Subcutaneous adipose tissue (tissue), 4 donors: ENCODE results near the gene PDZD7. TPM values are rescaled to one million over a fixed set of nuclear protein-coding genes. Genes with fewer than 3 reads are reported as not detected.

Experiments
- small RNA-seq: library from RNA; depleted of rRNA; stranded (forward); fragments of <200 nt; gene quantifications from one replicate; pipeline ENCODE3, GENCODE V24; 2016
- total RNA-seq, 4 donors: library from RNA; depleted of rRNA; stranded (reverse); fragments of >200 nt; gene quantifications; one replicate each; pipeline ENCODE4 v1.1.0, GENCODE V29; 2016
- TF ChIP-seq, protein P1 (sequence below): fragments of 450-650 bp; IDR thresholded peaks from one replicate; pipeline ENCODE4 v1.5.1; 2016; ENCODE audit warnings: low read depth, mild to moderate bottlenecking, control low read depth, antibody characterized with exemption, moderate library complexity

The PDZD7 gene
- total RNA-seq, 4 donors from 2014 or later, result 0.22 to 1.7 (median 0.92) TPM

DNA sequence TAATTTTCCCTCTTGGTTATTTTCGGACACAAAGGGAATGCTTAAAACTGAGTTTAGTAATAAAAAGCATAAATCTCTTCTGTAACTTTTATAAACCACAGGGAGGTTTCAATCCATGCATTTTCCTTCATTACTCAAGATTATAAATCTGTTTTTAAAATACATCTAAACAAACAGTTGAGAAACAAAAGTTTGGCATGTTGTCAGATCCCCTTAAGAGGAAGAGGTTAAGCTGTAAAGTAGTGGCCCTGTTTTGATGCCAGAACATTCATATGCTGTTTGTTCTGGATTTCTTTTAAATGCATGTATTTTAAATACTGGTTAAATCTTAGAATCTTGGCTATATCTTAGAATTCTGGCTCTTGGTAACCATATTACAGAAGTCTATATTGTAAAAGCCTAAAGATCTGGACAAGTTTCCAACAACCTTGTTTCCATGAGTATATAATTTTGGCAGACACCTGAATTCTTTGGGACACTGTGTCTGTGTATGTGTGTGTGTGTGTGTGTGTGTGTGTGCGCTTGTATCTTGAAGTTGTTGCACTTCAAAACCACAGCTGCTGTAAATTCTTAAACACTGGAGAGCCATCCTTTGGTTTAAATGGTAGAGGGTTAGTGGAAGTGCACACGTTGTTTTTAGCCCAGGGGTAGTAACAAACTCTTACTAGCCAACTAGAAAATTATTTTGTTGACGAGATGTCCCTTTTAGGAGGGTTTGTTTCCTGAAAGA, 68.4 kb downstream of the PDZD7 start:
- TF ChIP-seq, protein P1, sequence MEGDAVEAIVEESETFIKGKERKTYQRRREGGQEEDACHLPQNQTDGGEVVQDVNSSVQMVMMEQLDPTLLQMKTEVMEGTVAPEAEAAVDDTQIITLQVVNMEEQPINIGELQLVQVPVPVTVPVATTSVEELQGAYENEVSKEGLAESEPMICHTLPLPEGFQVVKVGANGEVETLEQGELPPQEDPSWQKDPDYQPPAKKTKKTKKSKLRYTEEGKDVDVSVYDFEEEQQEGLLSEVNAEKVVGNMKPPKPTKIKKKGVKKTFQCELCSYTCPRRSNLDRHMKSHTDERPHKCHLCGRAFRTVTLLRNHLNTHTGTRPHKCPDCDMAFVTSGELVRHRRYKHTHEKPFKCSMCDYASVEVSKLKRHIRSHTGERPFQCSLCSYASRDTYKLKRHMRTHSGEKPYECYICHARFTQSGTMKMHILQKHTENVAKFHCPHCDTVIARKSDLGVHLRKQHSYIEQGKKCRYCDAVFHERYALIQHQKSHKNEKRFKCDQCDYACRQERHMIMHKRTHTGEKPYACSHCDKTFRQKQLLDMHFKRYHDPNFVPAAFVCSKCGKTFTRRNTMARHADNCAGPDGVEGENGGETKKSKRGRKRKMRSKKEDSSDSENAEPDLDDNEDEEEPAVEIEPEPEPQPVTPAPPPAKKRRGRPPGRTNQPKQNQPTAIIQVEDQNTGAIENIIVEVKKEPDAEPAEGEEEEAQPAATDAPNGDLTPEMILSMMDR, result no peak

DNA sequence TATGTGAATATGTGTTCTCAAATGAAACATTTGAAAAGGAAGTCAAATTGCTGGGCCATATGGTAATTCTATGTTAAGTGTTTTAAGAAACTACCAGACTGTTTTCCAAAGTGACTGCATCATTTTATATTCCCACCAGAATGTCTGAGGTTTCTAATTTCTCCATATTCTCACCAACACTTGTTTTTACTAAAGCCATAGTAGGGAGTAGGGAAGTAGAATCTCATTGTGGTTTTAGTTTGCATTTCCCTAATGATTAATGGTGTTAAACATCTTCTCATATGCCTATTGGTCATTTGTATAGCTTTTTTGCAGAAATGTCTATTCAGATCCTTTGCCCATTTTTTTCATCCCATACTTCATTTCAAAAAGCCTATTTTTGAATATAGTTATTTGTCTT, 70.7 kb downstream of the PDZD7 start:
- TF ChIP-seq, protein P1, result no peak

Small RNA genes lying within 50 kb of the gene (small RNA-seq; reads per million reads assigned to genes)
- gene MIR608, result not detected

Other genes with a start within 250 kb of the PDZD7 start
- gene SLF2, start 118.2 kb downstream of the PDZD7 start, total RNA-seq, result 10 to 100 TPM; 24.9 to 32.6 (median 28.5) TPM
- 1 to 10 TPM in 1 of 4 donors, under 1 TPM in 2, not detected in 1; under 0.01 to 5.7 (median 0.51) TPM for gene SEMA4G, start 61.6 kb downstream of the PDZD7 start, total RNA-seq
- 10 to 100 TPM; 57.3 to 86.7 (median 65.3) TPM for gene MRPL43, start 43.6 kb downstream of the PDZD7 start, total RNA-seq
- gene TWNK, start 43.6 kb downstream of the PDZD7 start, total RNA-seq, result 1 to 10 TPM; 2.4 to 6.2 (median 3.3) TPM
- gene LZTS2, start 31.3 kb downstream of the PDZD7 start, total RNA-seq, result 100 to 1,000 TPM in 1 of 4 donors, 10 to 100 TPM in 3; 27.4 to 130 (median 45.2) TPM
- gene SFXN3, start 105 bp upstream of the PDZD7 start, total RNA-seq, result 100 to 1,000 TPM in 2 of 4 donors, 10 to 100 TPM in 2; 26.9 to 131 (median 101) TPM
- 1 to 10 TPM in 3 of 4 donors, under 1 TPM in 1; 0.98 to 4.9 (median 3.7) TPM for gene KAZALD1, start 30.9 kb upstream of the PDZD7 start, total RNA-seq
- gene TLX1, start 100.2 kb upstream of the PDZD7 start, total RNA-seq, result not detected
- gene LBX1, start 198.3 kb upstream of the PDZD7 start, total RNA-seq, result not detected